Astrocyte (in vitro differentiated cells and primary cell): ENCODE measurements around the gene SAMD4A. TPM values are rescaled to one million over a fixed set of nuclear protein-coding genes. Genes with fewer than 3 reads are reported as not detected.
A peak's percentile ranks its signal among the peaks of the same experiment; 100 is the strongest.

Experiments
- DNase-seq: peaks from one replicate; pipeline ENCODE4 v3.0.0-alpha.2; 2010; ENCODE audit warnings: low read depth
- FAIRE-seq: peaks from 2 replicates; lab custom pipeline; 2011; peaks lifted over from hg19 to GRCh38; lab: Jason Lieb, UNC
- H2AFZ ChIP-seq: 2 replicates; pipeline ENCODE4 v1.6.0; 2012; ENCODE audit warnings: low read depth, low read length, inconsistent platforms
- H3K27ac ChIP-seq: 2 replicates; pipeline ENCODE4 v1.5.1; 2011; ENCODE audit warnings: low read depth, low read length, inconsistent platforms
- H3K27me3 ChIP-seq: 2 replicates; pipeline ENCODE4 v1.6.0; 2011; ENCODE audit warnings: low read length, inconsistent platforms; ENCODE audit not compliant: insufficient read depth
- H3K36me3 ChIP-seq: 2 replicates; pipeline ENCODE4 v1.5.1; 2011; ENCODE audit warnings: low read length, inconsistent platforms; ENCODE audit not compliant: insufficient read depth
- H3K4me1 ChIP-seq: 2 replicates; pipeline ENCODE4 v1.5.1; 2011; ENCODE audit warnings: low read length, inconsistent platforms; ENCODE audit not compliant: insufficient read depth
- H3K4me2 ChIP-seq: 2 replicates; pipeline ENCODE4 v1.6.0; 2012; ENCODE audit warnings: low read length, inconsistent platforms
- H3K4me3 ChIP-seq: 2 replicates; pipeline ENCODE4 v1.5.1; 2011; ENCODE audit warnings: low read depth, mild to moderate bottlenecking, low read length, inconsistent platforms; ENCODE audit not compliant: insufficient read depth
- H3K79me2 ChIP-seq: 2 replicates; pipeline ENCODE4 v1.6.0; 2012; ENCODE audit warnings: mild to moderate bottlenecking, low read length, inconsistent platforms; ENCODE audit not compliant: insufficient read depth
- H3K9ac ChIP-seq: 2 replicates; pipeline ENCODE4 v1.6.0; 2012; ENCODE audit warnings: mild to moderate bottlenecking, low read length, inconsistent platforms
- H3K9me3 ChIP-seq: 2 replicates; pipeline ENCODE4 v1.5.1; 2012; ENCODE audit warnings: low read depth, mild to moderate bottlenecking, low read length, inconsistent platforms; ENCODE audit not compliant: insufficient read depth
- H4K20me1 ChIP-seq: 2 replicates; pipeline ENCODE4 v1.6.0; 2012; ENCODE audit warnings: low read length, inconsistent platforms; ENCODE audit not compliant: insufficient read depth
- H3K27ac Mint-ChIP-seq: one replicate; pipeline ENCODE4 v1.8.0; 2021; ENCODE audit warnings: mild to moderate bottlenecking, mixed read lengths; ENCODE audit not compliant: unreplicated experiment
- H3K27me3 Mint-ChIP-seq: one replicate; pipeline ENCODE4 v1.8.0; 2021; ENCODE audit warnings: low read depth, mixed read lengths; ENCODE audit not compliant: unreplicated experiment
- H3K36me3 Mint-ChIP-seq: one replicate; pipeline ENCODE4 v1.8.0; 2021; ENCODE audit warnings: low read depth, mixed read lengths; ENCODE audit not compliant: unreplicated experiment
- H3K4me1 Mint-ChIP-seq: one replicate; pipeline ENCODE4 v1.8.0; 2021; ENCODE audit warnings: low read depth, mixed read lengths; ENCODE audit not compliant: unreplicated experiment
- H3K4me3 Mint-ChIP-seq: one replicate; pipeline ENCODE4 v1.8.0; 2021; ENCODE audit warnings: mild to moderate bottlenecking, moderate library complexity, mixed read lengths; ENCODE audit not compliant: unreplicated experiment
- H3K9me3 Mint-ChIP-seq: one replicate; pipeline ENCODE4 v1.8.0; 2021; ENCODE audit warnings: mild to moderate bottlenecking, mixed read lengths; ENCODE audit not compliant: unreplicated experiment
- CTCF ChIP-seq: IDR thresholded peaks from 2 replicates; pipeline ENCODE4 v1.5.1; 2011; ENCODE audit warnings: low read depth, mild to moderate bottlenecking, inconsistent platforms, low read length, moderate library complexity; ENCODE audit not compliant: insufficient read depth
- EZH2 ChIP-seq: IDR thresholded peaks from 2 replicates; pipeline ENCODE4 v1.6.1; 2012; ENCODE audit warnings: mild to moderate bottlenecking, low read length, inconsistent platforms; ENCODE audit not compliant: insufficient read depth
- total RNA-seq: library from RNA; stranded (reverse); gene quantifications from 2 replicates; pipeline ENCODE4 v1.2.1, GENCODE V29; 2021

SAMD4A gene
- total RNA-seq, 1 donor from 2014 or later = 68.2 TPM

DNA sequence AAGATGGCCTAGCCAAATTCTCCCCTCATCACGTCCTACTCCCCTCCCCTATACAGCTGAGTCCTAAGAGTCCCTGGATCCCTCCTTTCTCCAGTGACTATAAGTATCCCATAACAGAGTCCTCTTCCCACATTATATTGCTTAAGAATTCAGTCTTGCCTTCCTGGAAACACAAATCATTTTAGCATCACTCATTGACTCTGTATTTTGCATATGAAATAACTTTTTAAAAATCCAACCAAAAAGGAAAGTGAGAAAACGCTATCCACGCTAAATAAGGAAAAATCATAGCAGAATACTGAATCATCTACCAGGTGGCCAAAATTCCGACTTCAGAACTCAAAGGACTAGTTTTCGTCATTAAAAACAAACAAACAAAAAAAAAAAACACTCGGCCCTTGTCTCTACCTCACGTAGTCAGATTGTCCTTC is 205.5 kb downstream of the SAMD4A start:
- Histone ChIP-seq H4K20me1 (peaks cover 11% of the 10 kb centered on the region), H3K9me3 (no peaks in the 10 kb centered on the region), H3K36me3 (peaks cover 10% of the 10 kb centered on the region), H3K27ac (peak overlapping the region; percentile 99), H2AFZ (no peak overlapping the region), H3K27me3 (no peaks in the 10 kb centered on the region), H3K4me1 (peaks cover 44% of the 10 kb centered on the region), H3K4me3 (peak overlapping the region; percentile 48), H3K79me2 (no peaks in the 10 kb centered on the region), H3K9ac (peak overlapping the region; percentile 88), H3K4me2 (peak overlapping the region; percentile 81)
- H3K27ac Mint-ChIP-seq = peak overlapping the region; percentile 94
- H3K4me1 Mint-ChIP-seq = peaks cover 29% of the 10 kb centered on the region
- H3K36me3 Mint-ChIP-seq = peaks cover 18% of the 10 kb centered on the region
- DNase-seq (peak; percentile 73), FAIRE-seq (peak; percentile 13)
- TF ChIP-seq EZH2 (no peak), CTCF (no peak)
- H3K4me3 Mint-ChIP-seq = peak overlapping the region; percentile 43
- no peaks in the 10 kb centered on the region for H3K27me3 Mint-ChIP-seq
- H3K9me3 Mint-ChIP-seq = no peaks in the 10 kb centered on the region

GRCh38 chr14:54773171-54774006 is 206.5 kb downstream of the SAMD4A start:
- DNase-seq (peak; percentile 99), FAIRE-seq (peak; percentile 96)
- no peaks in the 10 kb centered on the region for H3K79me2 ChIP-seq
- H3K4me1 ChIP-seq = peaks cover 44% of the 10 kb centered on the region
- H3K9me3 ChIP-seq = no peaks in the 10 kb centered on the region
- TF ChIP-seq EZH2 (no peak), CTCF (peak; percentile 72)
- H2AFZ ChIP-seq = no peak overlapping the region
- Mint-ChIP-seq H3K4me3 (peak overlapping the region; percentile 23), H3K9me3 (no peaks in the 10 kb centered on the region), H3K36me3 (peaks cover 19% of the 10 kb centered on the region), H3K27ac (peak overlapping the region; percentile 94), H3K27me3 (no peaks in the 10 kb centered on the region), H3K4me1 (peaks cover 29% of the 10 kb centered on the region)
- peak overlapping the region; percentile 88 for H3K9ac ChIP-seq
- peak overlapping the region; percentile 81 for H3K4me2 ChIP-seq
- peak overlapping the region; percentile 99 for H3K27ac ChIP-seq
- no peaks in the 10 kb centered on the region for H3K27me3 ChIP-seq
- peaks cover 12% of the 10 kb centered on the region for H3K36me3 ChIP-seq
- peaks cover 11% of the 10 kb centered on the region for H4K20me1 ChIP-seq
- peak overlapping the region; percentile 48 for H3K4me3 ChIP-seq

GRCh38 chr14:54774824-54775223 is 207.9 kb downstream of the SAMD4A start:
- no peak overlapping the region for H2AFZ ChIP-seq
- Mint-ChIP-seq H3K27ac (no peak overlapping the region), H3K9me3 (no peaks in the 10 kb centered on the region), H3K4me1 (peaks cover 29% of the 10 kb centered on the region), H3K27me3 (no peaks in the 10 kb centered on the region), H3K4me3 (no peak overlapping the region), H3K36me3 (peaks cover 19% of the 10 kb centered on the region)
- FAIRE-seq (no peak), DNase-seq (no peak)
- H3K4me1 ChIP-seq = peaks cover 44% of the 10 kb centered on the region
- peaks cover 19% of the 10 kb centered on the region for H3K36me3 ChIP-seq
- peak overlapping the region; percentile 10 for H3K27ac ChIP-seq
- no peaks in the 10 kb centered on the region for H3K27me3 ChIP-seq
- peaks cover 11% of the 10 kb centered on the region for H4K20me1 ChIP-seq
- no peak overlapping the region for H3K4me2 ChIP-seq
- no peaks in the 10 kb centered on the region for H3K79me2 ChIP-seq
- no peak overlapping the region for H3K9ac ChIP-seq
- no peak overlapping the region for H3K4me3 ChIP-seq
- no peaks in the 10 kb centered on the region for H3K9me3 ChIP-seq
- TF ChIP-seq EZH2 (no peak), CTCF (no peak)
